Lung (tissue), 13 donors: Measurements from ENCODE around the gene ZNF100. TPM values are rescaled to one million over a fixed set of nuclear protein-coding genes. Genes with fewer than 3 reads are reported as not detected.
"Not testable (repeated sequence)": the region's sequence is repeated elsewhere in the genome, so short reads cannot be mapped to it uniquely, and the experiment has no call there.

ENCODE experiments used
- ATAC-seq: fragments of 200-7000 bp; cut with Tn5 transposase; one replicate; pipeline ENCODE4 v1.9.1; 2020; ENCODE audit warnings: moderate number of reproducible peaks; ENCODE audit not compliant: insufficient read depth, low FRiP score
- DNase-seq, 3 donors: peaks; one replicate each; pipeline ENCODE4 v3.0.0-alpha.2; 2013 to 2017
- H3K27ac ChIP-seq, 2 donors: one replicate each; pipeline ENCODE4 v1.5.1; 2013; ENCODE audit warnings: mild to moderate bottlenecking in 2 of 2, moderate library complexity in 2 of 2, control low read depth in 1 of 2, inconsistent platforms in 1 of 2, low read depth in 1 of 2, low read length in 1 of 2
- H3K27me3 ChIP-seq, 3 donors: one replicate each; pipeline ENCODE4 v1.5.1; 2013; ENCODE audit warnings: low read length in 2 of 3; ENCODE audit not compliant: control insufficient read depth in 3 of 3, insufficient read depth in 3 of 3
- H3K36me3 ChIP-seq, 4 donors: one replicate each; pipeline ENCODE4 v1.5.1; 2013; ENCODE audit warnings: low read length in 4 of 4, mild to moderate bottlenecking in 1 of 4, moderate library complexity in 1 of 4; ENCODE audit not compliant: control insufficient read depth in 4 of 4, insufficient read depth in 4 of 4
- H3K4me1 ChIP-seq, 5 donors: one replicate each; pipeline ENCODE4 v1.5.1; 2013; ENCODE audit warnings: low read length in 5 of 5, mild to moderate bottlenecking in 2 of 5, moderate library complexity in 1 of 5; ENCODE audit not compliant: control insufficient read depth in 5 of 5, insufficient read depth in 5 of 5
- H3K4me3 ChIP-seq: one replicate; pipeline ENCODE4 v1.5.1; 2013; ENCODE audit warnings: mild to moderate bottlenecking, control low read depth, moderate library complexity
- H3K9ac ChIP-seq, 2 donors: one replicate each; pipeline ENCODE4 v1.5.1; 2013; ENCODE audit warnings: low read length in 2 of 2, control low read depth in 1 of 2; ENCODE audit not compliant: insufficient read depth in 1 of 2
- H3K9me3 ChIP-seq, 4 donors: one replicate each; pipeline ENCODE4 v1.5.1; 2013; ENCODE audit warnings: low read length in 3 of 4, mild to moderate bottlenecking in 1 of 4, moderate library complexity in 1 of 4; ENCODE audit not compliant: control insufficient read depth in 4 of 4, insufficient read depth in 3 of 4
- WGBS, 2 donors: extraction: QIAGEN DNeasy Blood & Tissue Kit; methylation state at CpG; one replicate each; pipeline ENCODE4 v1.1.7; 2013; 5-methylcytosine and 5-hydroxymethylcytosine counted together
- polyA plus RNA-seq, 2 donors: library from polyadenylated mRNA; stranded (reverse); fragments of 200-250 nt; gene quantifications; one replicate each; pipeline ENCODE4 v1.2.1, GENCODE V29; 2013
- small RNA-seq: library from RNA; depleted of rRNA; stranded (forward); fragments of <200 nt; gene quantifications from one replicate; pipeline ENCODE3, GENCODE V24; 2014; ENCODE audit warnings: low replicate concordance
- total RNA-seq, 2 donors: library from RNA; depleted of rRNA in 1 of 2; stranded (reverse); fragments of >200 nt in 1 of 2; gene quantifications; one replicate each; pipeline ENCODE4 v1.2.1, GENCODE V29; 2014 to 2021
- TF ChIP-seq, protein P1 (sequence below): IDR thresholded peaks from 2 replicates; pipeline ENCODE4 v1.5.1; 2012; ENCODE audit warnings: mild to moderate bottlenecking; ENCODE audit errors: control extremely low read depth, extremely low read depth
- donor health status: control.
- donor health status: control.
- donor health status: Bipolar disorder and iron deficiency.
- donor health status: healthy.
- donor health status: DM: yes; HTN: yes; CAD: no.

The ZNF100 gene
- total and polyA plus RNA-seq, 4 donors: 2.7 to 27.3 (median 7.6) TPM

DNA sequence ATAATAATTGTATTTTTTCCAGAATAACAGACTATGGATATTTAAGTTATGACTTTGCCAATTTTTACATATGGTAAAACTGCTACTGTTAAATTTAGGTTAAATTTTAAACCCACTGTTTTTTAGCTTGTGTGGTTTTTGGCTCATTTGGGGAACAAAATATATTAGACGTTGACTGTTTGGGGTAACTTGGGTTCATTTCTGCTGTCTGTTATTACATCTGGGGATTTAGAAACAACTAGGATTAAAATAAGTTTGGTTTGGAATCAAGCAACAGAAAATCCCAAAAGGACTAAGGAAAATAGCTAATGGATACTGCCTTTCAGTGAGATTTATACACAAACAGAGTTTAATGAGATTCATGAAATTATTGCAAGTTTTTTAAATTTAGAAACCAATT, 92.9 kb downstream of the ZNF100 start:
- WGBS, 2 donors: 51 to 61% methylated on average over 1 of the region's 1 CpG
- Histone ChIP-seq H3K4me1 (no peaks in the 10 kb centered on the region), H3K36me3 (no peaks in the 10 kb centered on the region), H3K9me3 (peaks cover 0 to 7% (median 0%) of the 10 kb centered on the region in 4 donors), H3K4me3 (no peak overlapping the region), H3K27ac (no peak overlapping the region), H3K9ac (no peak overlapping the region), H3K27me3 (no peaks in the 10 kb centered on the region)
- TF ChIP-seq, protein P1, sequence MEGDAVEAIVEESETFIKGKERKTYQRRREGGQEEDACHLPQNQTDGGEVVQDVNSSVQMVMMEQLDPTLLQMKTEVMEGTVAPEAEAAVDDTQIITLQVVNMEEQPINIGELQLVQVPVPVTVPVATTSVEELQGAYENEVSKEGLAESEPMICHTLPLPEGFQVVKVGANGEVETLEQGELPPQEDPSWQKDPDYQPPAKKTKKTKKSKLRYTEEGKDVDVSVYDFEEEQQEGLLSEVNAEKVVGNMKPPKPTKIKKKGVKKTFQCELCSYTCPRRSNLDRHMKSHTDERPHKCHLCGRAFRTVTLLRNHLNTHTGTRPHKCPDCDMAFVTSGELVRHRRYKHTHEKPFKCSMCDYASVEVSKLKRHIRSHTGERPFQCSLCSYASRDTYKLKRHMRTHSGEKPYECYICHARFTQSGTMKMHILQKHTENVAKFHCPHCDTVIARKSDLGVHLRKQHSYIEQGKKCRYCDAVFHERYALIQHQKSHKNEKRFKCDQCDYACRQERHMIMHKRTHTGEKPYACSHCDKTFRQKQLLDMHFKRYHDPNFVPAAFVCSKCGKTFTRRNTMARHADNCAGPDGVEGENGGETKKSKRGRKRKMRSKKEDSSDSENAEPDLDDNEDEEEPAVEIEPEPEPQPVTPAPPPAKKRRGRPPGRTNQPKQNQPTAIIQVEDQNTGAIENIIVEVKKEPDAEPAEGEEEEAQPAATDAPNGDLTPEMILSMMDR: no peak
- no peak for ATAC-seq
- no peak for DNase-seq

DNA sequence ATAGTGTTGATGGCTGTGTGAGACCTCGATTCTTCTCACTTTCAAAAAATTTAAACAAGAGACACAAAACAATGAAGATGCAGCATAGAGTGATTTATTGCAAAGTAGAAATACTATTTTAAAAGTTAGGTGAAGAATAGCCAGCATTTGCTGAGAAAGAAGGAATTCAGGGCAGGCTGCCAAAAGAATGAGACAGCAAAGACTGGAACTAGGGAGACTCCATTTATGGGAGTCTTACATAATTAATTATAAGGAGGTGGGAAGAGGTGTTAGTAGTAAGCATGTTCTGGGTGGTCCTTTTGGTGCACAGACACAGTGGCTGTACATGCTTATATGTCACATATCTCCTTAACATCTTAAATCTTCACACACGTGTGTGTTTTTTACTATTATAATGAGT, 93.9 kb downstream of the ZNF100 start:
- H3K27ac ChIP-seq, H3K4me3 ChIP-seq, H3K9ac ChIP-seq, H3K9me3 ChIP-seq, H3K27me3 ChIP-seq, H3K36me3 ChIP-seq, H3K4me1 ChIP-seq, ATAC-seq: not testable (repeated sequence)
- DNase-seq: peak in 2 of 3 donors; percentile 22 to 39
- WGBS, 2 donors: 64 to 77% methylated on average over 2 of the region's 2 CpGs

Small RNAs within 50 kb of the gene (small RNA-seq; reads per million reads assigned to genes)
- gene VN1R84P: not detected

Other genes starting within 250 kb of the ZNF100 start
- gene ZNF43, start 68.6 kb upstream of the ZNF100 start, total RNA-seq: 10 to 100 TPM; 15.9 to 29.2 TPM
- gene ZNF43, start 68.6 kb upstream of the ZNF100 start, polyA plus RNA-seq: 1 to 10 TPM; 3.1 to 5.4 TPM
- gene ZNF208, start 243.4 kb upstream of the ZNF100 start, total RNA-seq: 10 to 100 TPM in 1 of 2 donors, 1 to 10 TPM in 1; 3.3 to 33.8 TPM
- gene ZNF208, start 243.4 kb upstream of the ZNF100 start, polyA plus RNA-seq: under 1 TPM; 0.17 to 0.43 TPM